Liver (tissue), 3 donors: ENCODE results near the gene SLC6A3.

Experiments
- ATF3 ChIP-seq: IDR thresholded peaks from 2 replicates; pipeline ENCODE4 v1.6.1; 2016; ENCODE audit warnings: antibody characterized with exemption
- CTCF ChIP-seq: fragments of 150-350 bp; IDR thresholded peaks from 2 replicates; pipeline ENCODE4 v1.5.1; 2017; ENCODE audit warnings: improper control_type of control experiment, low read depth, low read length; ENCODE audit not compliant: missing input control
- EGR1 ChIP-seq, 2 donors: IDR thresholded peaks; 2 replicates each; pipeline ENCODE4 v1.6.1; 2016 to 2018; ENCODE audit warnings: antibody characterized with exemption in 2 of 2, low read depth in 2 of 2
- FOXA1 ChIP-seq: IDR thresholded peaks from 2 replicates; pipeline ENCODE4 v1.6.1; 2016; ENCODE audit warnings: antibody characterized with exemption
- GABPA ChIP-seq, 2 donors: IDR thresholded peaks in 1 of 2; conservative IDR thresholded peaks in 1 of 2; 2 replicates each; pipeline ENCODE4 v1.6.1; 2016; ENCODE audit warnings: antibody characterized with exemption in 2 of 2, mild to moderate bottlenecking in 1 of 2, moderate library complexity in 1 of 2
- JUND ChIP-seq, 2 donors: IDR thresholded peaks; 2 replicates each; pipeline ENCODE4 v1.6.1; 2016; ENCODE audit warnings: antibody characterized with exemption in 2 of 2
- RAD21 ChIP-seq, 2 donors: IDR thresholded peaks; 2 replicates each; pipeline ENCODE4 v1.6.1; 2016; ENCODE audit warnings: antibody characterized with exemption in 2 of 2, mild to moderate bottlenecking in 2 of 2
- REST ChIP-seq: IDR thresholded peaks from 2 replicates; pipeline ENCODE4 v1.6.1; 2016; ENCODE audit warnings: antibody characterized with exemption, mild to moderate bottlenecking
- RXRA ChIP-seq, 2 donors: IDR thresholded peaks; 2 replicates each; pipeline ENCODE4 v1.6.1; 2017 to 2018; ENCODE audit warnings: antibody characterized with exemption in 2 of 2, mild to moderate bottlenecking in 1 of 2
- TAF1 ChIP-seq: conservative IDR thresholded peaks from 2 replicates; pipeline ENCODE4 v1.6.1; 2016; ENCODE audit warnings: antibody characterized with exemption, mild to moderate bottlenecking
- ZBTB33 ChIP-seq: IDR thresholded peaks from 2 replicates; pipeline ENCODE4 v1.6.1; 2016; ENCODE audit warnings: antibody characterized with exemption
- donor health status: healthy.
- donor health status: healthy.

GRCh38 chr5:1371218-1371971 is 73.8 kb downstream of the SLC6A3 start:
- TF ChIP-seq ATF3 (no peak), CTCF (no peak), TAF1 (no peak), RXRA (IDR thresholded peaks at IDR 0.05) (no peak), RAD21 (IDR thresholded peaks at IDR 0.05) (no peak), EGR1 (IDR thresholded peaks at IDR 0.05; ENCODE audit: low read depth in 2 of 2) (no peak), ZBTB33 (no peak), FOXA1 (no peak), GABPA (IDR thresholded peaks at IDR 0.05 in 1 of 2, conservative IDR thresholded peaks at IDR 0.05 in 1 of 2) (no peak), REST (no peak), JUND (IDR thresholded peaks at IDR 0.05) (no peak)
